Heart left ventricle (tissue), 13 donors: ENCODE data around the gene RPP21.

ENCODE experiments used
- CTCF ChIP-seq, 12 donors: fragments of 200-600 bp; sonication (generic) in 4 of 12; IDR thresholded peaks; one replicate each; pipeline versions ENCODE4 v1.5.0 to v1.8.0; 2018 to 2022; ENCODE audit warnings: antibody characterized with exemption in 12 of 12, mild to moderate bottlenecking in 5 of 12
- POLR2A ChIP-seq, 2 donors: fragments of 450-650 bp; IDR thresholded peaks; one replicate each; pipeline ENCODE4 v1.6.1; 2017; ENCODE audit warnings: antibody characterized with exemption in 2 of 2, mild to moderate bottlenecking in 2 of 2, moderate library complexity in 2 of 2
- donor health status: ischemic (EF 13 %, LVEDD 7.1; RV severe dilation, severe dysfunction).
- donor health status: DM: no; HTN: yes; CAD: no.
- donor health status: DM: no; HTN: no; CAD: no.
- donor health status: ischemic (EF 25% LVEDD 6.9; RV normal size, moderate dysfunction).
- donor health status: ischemic (EF 25% LVEDD 5.7; RV mildly dilated, moderate dysfunction).
- donor health status: ischemic (EF 35%, LVEDD 5.7; RV mildly dilated, moderate dysfunction).
- donor health status: nonischemic (EF 11% LVEDD 7.7; RV severe dilation, severe dysfunction).
- donor health status: DM: yes; HTN: yes; CAD: no.
- donor health status: PGD.
- donor health status: ischemic (EF 29% LVEDD 5.4; RV normal size, mild dysfunction).
- donor health status: nonischemic (EF 23%, LVEDD 6.1; RV moderate dilation, normal function).

GRCh38 chr6:30356536-30356935 is 11.6 kb downstream of the RPP21 start:
- TF ChIP-seq CTCF (IDR thresholded peaks at IDR 0.05) (no peak), POLR2A (IDR thresholded peaks at IDR 0.05) (no peak)
